HEK293T (cell line): ENCODE measurements around the gene SNX32.

Source experiments
- CTCF ChIA-PET: fragments of 350-600 bp; formaldehyde crosslinking; extraction: SDS; loops from one replicate; lab custom pipeline; 2021; ENCODE audit warnings: antibody characterized with exemption, inconsistent platforms; lab: Yijun Ruan, JAX
- POLR2A ChIA-PET: fragments of 350-600 bp; formaldehyde crosslinking; extraction: SDS; loops from one replicate; lab custom pipeline; 2020; ENCODE audit warnings: antibody characterized with exemption, inconsistent platforms; lab: Yijun Ruan, JAX
- DNase-seq: peaks from one replicate; pipeline ENCODE4 v3.0.0; 2012; ENCODE audit warnings: mixed read lengths; ENCODE audit errors: extremely low spot score
- ARNT ChIP-seq: fragments of 450-650 bp; IDR thresholded peaks from 2 replicates; pipeline ENCODE4 v1.6.1; 2017; ENCODE audit warnings: mild to moderate bottlenecking
- BHLHE40 ChIP-seq: fragments of 450-650 bp; IDR thresholded peaks from 2 replicates; pipeline ENCODE4 v1.6.1; 2016; ENCODE audit warnings: mild to moderate bottlenecking, moderate library complexity, borderline replicate concordance
- CTBP1 ChIP-seq: fragments of 450-650 bp; IDR thresholded peaks from 2 replicates; pipeline ENCODE4 v1.6.1; 2016; ENCODE audit warnings: borderline replicate concordance
- ELF4 ChIP-seq: fragments of 450-650 bp; IDR thresholded peaks from 2 replicates; pipeline ENCODE4 v1.6.1; 2017; ENCODE audit warnings: antibody characterized with exemption
- FOXA1 ChIP-seq: fragments of 450-650 bp; IDR thresholded peaks from 2 replicates; pipeline ENCODE4 v1.6.1; 2016; ENCODE audit warnings: mild to moderate bottlenecking
- FOXK2 ChIP-seq: fragments of 450-650 bp; IDR thresholded peaks from 2 replicates; pipeline ENCODE4 v1.6.1; 2016; ENCODE audit warnings: mild to moderate bottlenecking
- FOXM1 ChIP-seq: fragments of 450-650 bp; IDR thresholded peaks from 2 replicates; pipeline ENCODE4 v1.6.1; 2017; ENCODE audit warnings: mild to moderate bottlenecking, borderline replicate concordance
- HDGF ChIP-seq: fragments of 450-650 bp; IDR thresholded peaks from 2 replicates; pipeline ENCODE4 v1.6.1; 2017; ENCODE audit warnings: antibody characterized with exemption, borderline replicate concordance
- L3MBTL2 ChIP-seq: fragments of 450-650 bp; conservative IDR thresholded peaks from 2 replicates; pipeline ENCODE4 v1.6.1; 2016; ENCODE audit warnings: mild to moderate bottlenecking
- LEF1 ChIP-seq: fragments of 450-650 bp; IDR thresholded peaks from 2 replicates; pipeline ENCODE4 v1.6.1; 2017; ENCODE audit warnings: mild to moderate bottlenecking, borderline replicate concordance
- NFRKB ChIP-seq: fragments of 450-650 bp; IDR thresholded peaks from 2 replicates; pipeline ENCODE4 v1.6.1; 2016; ENCODE audit warnings: mild to moderate bottlenecking, moderate library complexity
- PKNOX1 ChIP-seq: fragments of 450-650 bp; IDR thresholded peaks from 2 replicates; pipeline ENCODE4 v1.6.1; 2016
- SP1 ChIP-seq: fragments of 450-650 bp; IDR thresholded peaks from 2 replicates; pipeline ENCODE4 v1.6.1; 2017
- SUZ12 ChIP-seq: fragments of 450-650 bp; IDR thresholded peaks from 2 replicates; pipeline ENCODE4 v1.6.1; 2016; ENCODE audit warnings: mild to moderate bottlenecking
- TARDBP ChIP-seq: fragments of 450-650 bp; IDR thresholded peaks from 2 replicates; pipeline ENCODE4 v1.6.1; 2016
- ZNF384 ChIP-seq: fragments of 450-650 bp; IDR thresholded peaks from 2 replicates; pipeline ENCODE4 v1.6.1; 2016

The SNX32 gene

DNA sequence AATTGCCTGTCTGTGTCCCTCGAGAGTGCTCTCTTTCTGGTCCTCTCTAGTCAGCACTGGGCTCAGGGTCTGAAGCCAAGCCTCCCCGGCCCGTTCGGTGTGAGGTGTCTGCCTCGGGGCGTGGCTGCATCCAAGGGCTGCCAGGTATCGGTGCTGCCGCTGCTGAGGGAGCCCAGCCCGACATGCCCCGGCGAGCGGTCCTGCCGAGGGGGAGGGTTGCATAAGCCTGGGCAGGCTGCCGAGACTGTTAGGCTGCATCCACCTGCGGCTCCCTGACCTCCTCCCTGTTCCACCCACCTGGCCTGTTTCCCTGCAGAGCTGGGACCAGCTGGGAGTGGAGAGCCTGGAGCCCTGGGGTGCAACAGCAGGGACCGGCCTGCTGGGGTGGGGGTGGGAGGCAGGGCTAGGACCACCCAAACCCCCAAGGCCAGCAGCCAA lies 40.6 kb upstream of the SNX32 start:
- no peak for DNase-seq
- CTCF ChIA-PET, result interaction anchor here (0.6 kb wide), 1 partner anchor 28 kb away, joined by 3 read pairs; no protein-coding TSS in a partner anchor
- TF ChIP-seq ELF4 (no peak), PKNOX1 (no peak), HDGF (no peak), FOXM1 (no peak), TARDBP (no peak), ZNF384 (no peak), L3MBTL2 (no peak), LEF1 (no peak), SUZ12 (no peak), ARNT (no peak), FOXK2 (no peak), SP1 (no peak), FOXA1 (no peak), NFRKB (no peak), CTBP1 (no peak), BHLHE40 (no peak)
- POLR2A ChIA-PET, result no interaction called here

DNA sequence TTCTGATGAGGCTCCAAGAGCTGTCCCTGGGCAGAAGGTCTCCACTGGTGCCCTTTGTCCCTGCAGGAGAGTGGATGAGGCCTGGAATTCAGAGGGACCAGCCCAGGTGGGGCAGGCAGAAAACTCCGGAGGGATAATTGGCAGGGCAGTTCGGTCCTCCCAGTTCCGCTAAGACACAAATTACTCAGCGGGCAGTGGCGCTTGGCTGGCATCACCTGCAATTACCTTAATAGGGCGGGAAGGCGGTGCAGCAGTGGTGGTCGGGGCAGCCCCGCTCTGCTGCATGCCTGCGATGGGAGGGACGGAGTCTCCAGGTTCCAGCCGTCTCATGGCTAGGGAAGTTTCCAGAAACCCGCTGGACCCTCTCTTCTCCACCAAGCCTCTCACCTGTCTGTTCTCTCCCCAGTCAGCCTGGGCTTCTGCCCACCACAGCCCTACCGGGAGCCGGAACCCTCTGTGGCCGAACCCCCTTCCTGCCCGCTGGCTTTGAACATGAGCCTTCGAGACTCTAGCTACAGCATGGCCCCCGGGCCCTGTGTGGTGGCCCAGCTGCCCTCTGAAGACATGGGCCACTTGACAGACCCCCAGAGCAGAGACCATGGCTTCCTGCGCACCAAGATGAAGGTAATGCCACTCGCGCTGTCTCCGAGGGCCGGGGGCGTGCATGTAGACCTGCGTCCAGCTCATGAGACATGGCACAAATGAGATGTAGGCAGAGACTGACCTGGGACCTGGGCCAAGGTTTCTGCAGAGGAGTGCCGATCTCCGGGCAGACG lies 40.0 kb upstream of the SNX32 start:
- no peak for DNase-seq
- TF ChIP-seq SUZ12 (no peak), FOXK2 (no peak), HDGF (no peak), BHLHE40 (no peak), FOXA1 (no peak), FOXM1 (no peak)
- ChIA-PET CTCF (interaction anchor here (0.5 to 1.8 kb wide), 2 partner anchors 14 to 689 kb away, joined by 3 to 5 read pairs; no protein-coding TSS in a partner anchor), POLR2A (no interaction called here)

DNA sequence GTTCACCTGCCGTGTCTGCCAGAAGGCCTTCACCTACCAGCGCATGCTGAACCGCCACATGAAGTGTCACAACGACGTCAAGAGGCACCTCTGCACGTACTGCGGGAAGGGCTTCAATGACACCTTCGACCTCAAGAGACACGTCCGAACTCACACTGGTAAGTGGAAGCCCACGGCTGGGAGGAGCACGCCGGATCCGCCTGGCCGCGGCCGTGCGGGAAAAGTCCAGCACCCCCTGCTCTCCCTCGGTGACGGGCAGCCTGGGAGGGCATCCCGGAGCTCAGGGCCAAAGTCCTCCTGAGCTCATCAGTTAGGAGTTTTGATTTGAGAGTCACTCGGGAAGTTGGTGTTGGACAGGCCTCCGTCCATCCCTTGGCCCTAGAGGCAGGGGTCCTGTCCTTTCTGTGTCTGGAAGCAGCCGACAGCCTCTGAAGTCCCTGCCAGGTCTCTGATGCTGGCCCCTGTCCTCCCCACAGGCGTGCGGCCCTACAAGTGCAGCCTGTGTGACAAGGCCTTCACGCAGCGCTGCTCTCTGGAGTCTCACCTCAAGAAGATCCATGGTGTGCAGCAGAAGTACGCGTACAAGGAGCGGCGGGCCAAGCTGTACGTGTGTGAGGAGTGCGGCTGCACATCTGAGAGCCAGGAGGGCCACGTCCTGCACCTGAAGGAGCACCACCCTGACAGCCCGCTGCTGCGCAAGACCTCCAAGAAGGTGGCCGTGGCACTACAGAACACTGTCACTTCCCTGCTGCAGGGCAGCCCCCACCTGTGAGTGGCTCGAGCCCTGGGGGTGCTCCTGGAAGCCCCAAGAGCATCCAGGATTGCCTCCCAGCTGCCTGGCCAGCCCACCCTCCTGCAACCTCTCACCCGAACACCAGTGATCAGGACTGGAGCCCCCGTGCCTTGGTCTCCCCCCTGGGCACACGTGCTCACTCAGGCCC lies 38.9 kb upstream of the SNX32 start:
- ChIA-PET CTCF (interaction anchor here (1.8 kb wide), 1 partner anchor 15 kb away, joined by 5 read pairs; no protein-coding TSS in a partner anchor), POLR2A (no interaction called here)
- TF ChIP-seq FOXM1, result no peak
- no peak for TF ChIP-seq PKNOX1
- TF ChIP-seq CTBP1, result no peak
- no peak for TF ChIP-seq ZNF384
- no peak for TF ChIP-seq FOXK2
- no peak for TF ChIP-seq SUZ12
- TF ChIP-seq ARNT, result no peak
- TF ChIP-seq SP1, result no peak
- no peak for TF ChIP-seq TARDBP
- no peak for DNase-seq

DNA sequence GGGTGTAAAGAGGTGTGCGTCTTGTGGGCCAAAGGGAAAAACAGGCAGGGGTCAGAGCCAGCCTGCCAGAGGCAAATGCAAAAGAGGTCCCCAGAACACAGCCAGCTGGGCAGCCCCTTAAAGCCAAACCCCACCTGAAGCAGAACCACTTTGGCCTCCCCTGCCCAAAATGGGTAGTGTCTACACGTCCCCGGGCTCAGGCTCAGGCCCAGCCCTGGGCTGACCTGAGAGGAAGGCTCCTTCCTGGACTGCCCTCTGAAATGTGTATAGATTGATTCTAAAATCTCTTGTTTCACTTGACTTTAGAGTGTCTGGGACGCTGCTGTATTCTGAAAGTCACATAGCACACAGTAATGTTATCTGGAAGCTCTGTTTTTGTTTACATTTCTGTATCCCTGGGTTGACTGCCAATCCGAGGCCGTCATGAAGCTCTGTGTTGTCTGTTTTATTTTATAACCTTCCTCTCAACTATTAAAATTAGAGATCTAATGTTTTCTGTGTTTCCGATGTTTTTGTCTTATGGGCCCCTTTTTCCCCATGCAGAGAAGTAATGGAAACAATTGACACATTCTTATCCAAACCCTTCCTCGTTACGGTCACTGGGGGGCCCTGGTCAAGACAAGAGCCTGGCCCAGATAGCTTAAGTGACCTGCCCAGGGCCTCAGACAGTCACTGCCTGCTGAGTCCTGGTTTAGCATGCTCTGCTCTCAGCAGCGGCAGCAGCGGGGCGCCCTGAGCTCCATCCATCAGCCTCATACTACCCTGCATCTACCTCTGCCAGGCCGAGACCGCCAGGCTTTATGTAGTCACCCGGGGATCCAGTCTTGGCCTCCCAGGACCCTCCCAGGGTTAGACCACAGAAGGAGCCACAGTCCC lies 36.8 kb upstream of the SNX32 start:
- CTCF ChIA-PET, result interaction anchor here (0.7 kb wide), 1 partner anchor 27 kb away, joined by 3 read pairs; no protein-coding TSS in a partner anchor
- no peak for DNase-seq
- POLR2A ChIA-PET, result no interaction called here
- TF ChIP-seq SP1 (no peak), NFRKB (no peak), FOXA1 (no peak), BHLHE40 (no peak)

DNA sequence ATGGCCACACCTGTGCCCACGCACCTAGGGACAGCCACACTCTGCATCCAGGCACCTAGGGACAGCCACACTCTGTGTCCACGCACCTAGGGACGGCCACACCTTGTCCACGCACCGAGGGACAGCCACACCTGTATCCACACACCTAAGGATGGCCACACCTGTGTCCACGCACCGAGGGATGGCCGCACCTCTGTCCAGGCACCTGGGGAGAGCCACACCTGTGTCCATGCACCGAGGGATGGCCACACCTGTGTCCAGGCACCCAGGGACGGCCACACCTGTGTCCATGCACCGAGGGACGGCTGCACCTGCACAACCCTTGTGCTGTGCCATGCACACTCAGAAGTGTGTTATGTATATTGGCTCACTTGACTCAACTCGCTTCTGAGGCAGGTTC lies 36.1 kb upstream of the SNX32 start:
- CTCF ChIA-PET, result interaction anchor here (0.6 kb wide), 1 partner anchor 1915 kb away, joined by 10 read pairs; no protein-coding TSS in a partner anchor
- no peak for TF ChIP-seq ELF4
- TF ChIP-seq SUZ12, result no peak
- no peak for TF ChIP-seq TARDBP
- no peak for TF ChIP-seq ZNF384
- TF ChIP-seq HDGF, result no peak
- no peak for TF ChIP-seq FOXM1
- no peak for TF ChIP-seq FOXA1
- no peak for TF ChIP-seq CTBP1
- TF ChIP-seq BHLHE40, result no peak
- TF ChIP-seq ARNT, result no peak
- no peak for TF ChIP-seq NFRKB
- no peak for TF ChIP-seq SP1
- TF ChIP-seq PKNOX1, result no peak
- no peak for TF ChIP-seq FOXK2
- no peak for DNase-seq
- POLR2A ChIA-PET, result no interaction called here
